GM12891 (cell line): ENCODE results near the gene AK9.

Experiments used
- PAX5 ChIP-seq: IDR thresholded peaks from 2 replicates; pipeline ENCODE4 v1.6.1; 2011; ENCODE audit warnings: low read length, moderate library complexity, mild to moderate bottlenecking; ENCODE audit not compliant: insufficient read depth, severe bottlenecking
- POLR2A ChIP-seq: IDR thresholded peaks from 2 replicates; pipeline ENCODE4 v1.6.1; 2011; ENCODE audit warnings: low read depth, low read length, control low read depth
- POLR2AphosphoS5 ChIP-seq: IDR thresholded peaks from 2 replicates; pipeline ENCODE4 v1.6.1; 2011; ENCODE audit warnings: low read depth, low read length, control low read depth
- POU2F2 ChIP-seq: IDR thresholded peaks from 2 replicates; pipeline ENCODE4 v1.6.1; 2011; ENCODE audit warnings: low read depth, mild to moderate bottlenecking, control low read depth, low read length, moderate library complexity
- SPI1 ChIP-seq: IDR thresholded peaks from 2 replicates; pipeline ENCODE4 v1.6.1; 2011; ENCODE audit warnings: low read depth, low read length, control low read depth
- TAF1 ChIP-seq: IDR thresholded peaks from 2 replicates; pipeline ENCODE4 v1.6.1; 2011; ENCODE audit warnings: low read depth, low read length, control low read depth

- TF ChIP-seq POLR2A (no peak), POLR2AphosphoS5 (no peak), TAF1 (no peak), POU2F2 (no peak), SPI1 (no peak), PAX5 (no peak)
Observed at GRCh38 chr6:109506841-109507240, 184.2 kb downstream of the AK9 start.
